Activated CD8-positive, alpha-beta memory T cell treated with anti-CD3 and anti-CD28 coated beads for 1 hour (primary cell): ENCODE data around the gene CAMKMT.
"Not testable (repeated sequence)": the region's sequence is repeated elsewhere in the genome, so short reads cannot be mapped to it uniquely, and the experiment has no call there.

Source experiments
- DNase-seq, 2 donors: peaks; one replicate each; pipeline ENCODE4 v3.0.0-alpha.2; 2020; ENCODE audit warnings: low read depth in 1 of 2; ENCODE audit errors: extremely low read depth in 1 of 2

The CAMKMT gene

DNA sequence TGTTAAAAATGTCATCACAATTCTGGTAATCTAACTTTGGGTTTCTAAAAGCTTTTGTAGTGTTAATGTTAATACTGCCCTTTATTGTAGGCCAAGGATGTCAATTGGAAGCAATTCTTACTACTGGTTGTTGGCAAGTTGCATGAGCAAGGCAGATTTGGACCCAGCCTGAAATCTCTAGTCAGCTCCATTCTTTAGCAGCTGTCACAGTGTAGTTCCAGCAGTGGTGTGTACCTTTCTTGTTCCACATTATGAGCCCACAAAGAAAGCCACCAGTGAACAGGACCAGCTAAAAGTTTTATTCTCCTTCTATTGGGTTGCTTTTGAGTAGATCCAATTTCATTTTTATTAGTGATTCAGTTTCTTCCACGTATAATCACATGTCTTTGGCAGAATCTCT, 133.8 kb downstream of the CAMKMT start:
- no peak for DNase-seq

DNA sequence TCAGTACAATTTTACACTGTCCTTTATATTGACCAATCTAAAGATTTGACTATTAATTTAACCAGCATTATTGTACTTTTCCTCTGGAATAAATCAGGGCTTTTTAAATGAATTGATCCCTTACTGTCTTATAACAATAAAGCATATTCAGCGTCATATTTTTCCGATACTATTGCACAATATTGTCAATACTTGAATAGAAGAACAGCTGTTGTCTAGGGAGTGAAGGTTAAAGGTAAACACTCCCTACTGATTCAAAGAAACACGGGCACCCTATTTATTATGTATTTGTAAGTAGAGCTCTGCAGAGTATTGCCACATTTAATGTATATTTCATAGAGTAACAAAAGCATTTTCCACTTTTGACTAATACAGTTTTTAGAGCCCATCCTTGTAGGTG, 134.4 kb downstream of the CAMKMT start:
- DNase-seq: no peak

DNA sequence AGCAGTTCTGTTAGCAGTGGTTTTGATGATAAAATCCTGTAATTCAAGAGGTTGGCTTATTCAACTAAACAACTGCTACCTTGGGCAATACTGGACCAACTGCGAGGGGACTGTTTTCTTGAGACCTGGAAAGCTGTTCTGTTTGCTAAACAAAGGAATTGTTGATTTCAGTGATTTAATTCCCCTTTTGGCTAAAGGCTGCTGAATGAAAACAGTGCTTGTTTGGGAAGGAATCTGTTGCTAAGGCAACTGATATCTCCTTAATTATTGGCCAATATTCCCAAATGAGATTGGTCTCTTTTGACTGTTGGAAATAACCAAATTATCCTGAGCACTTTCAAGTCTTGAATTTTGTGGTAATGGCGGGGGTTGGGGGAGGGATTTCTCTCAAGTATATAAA, 136.8 kb downstream of the CAMKMT start:
- DNase-seq: no peak

DNA sequence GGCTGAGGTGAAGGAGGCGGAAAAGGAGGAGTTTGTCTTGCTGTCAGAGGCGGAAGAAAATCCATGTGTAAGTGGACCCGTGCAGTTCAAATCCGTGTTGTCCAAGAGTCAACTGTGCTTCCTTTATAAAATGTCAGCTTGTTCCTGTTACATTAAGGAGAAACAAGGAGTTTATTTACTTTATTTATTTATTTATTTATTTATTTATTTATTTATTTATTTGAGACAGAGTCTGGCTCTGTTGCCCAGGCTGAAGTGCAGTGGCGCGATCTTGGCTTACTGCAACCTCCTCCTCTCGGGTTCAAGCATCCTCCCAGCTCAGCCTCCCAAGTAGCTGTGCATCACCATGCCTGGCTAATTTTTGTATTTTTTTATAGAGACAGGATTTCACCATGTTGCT, 143.9 kb downstream of the CAMKMT start:
- DNase-seq: not testable (repeated sequence)

DNA sequence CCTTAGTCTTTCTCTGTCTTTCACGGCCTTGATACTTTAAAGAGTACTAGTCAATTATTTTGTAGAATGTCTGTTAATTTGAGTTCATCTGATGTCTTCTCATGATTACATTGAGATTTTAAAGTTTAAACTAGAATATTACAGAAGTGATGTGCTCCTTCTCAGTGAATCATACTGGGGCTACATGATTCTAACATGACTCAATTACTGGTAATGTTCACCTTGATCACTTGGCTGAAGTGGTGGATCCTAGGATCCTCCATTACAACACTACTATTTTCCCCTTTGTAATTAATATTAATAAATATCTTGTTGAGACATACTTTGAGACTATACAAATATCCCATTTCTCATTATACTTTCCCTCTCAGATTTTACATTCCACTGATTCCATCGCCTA, 148.5 kb downstream of the CAMKMT start:
- no peak for DNase-seq

DNA sequence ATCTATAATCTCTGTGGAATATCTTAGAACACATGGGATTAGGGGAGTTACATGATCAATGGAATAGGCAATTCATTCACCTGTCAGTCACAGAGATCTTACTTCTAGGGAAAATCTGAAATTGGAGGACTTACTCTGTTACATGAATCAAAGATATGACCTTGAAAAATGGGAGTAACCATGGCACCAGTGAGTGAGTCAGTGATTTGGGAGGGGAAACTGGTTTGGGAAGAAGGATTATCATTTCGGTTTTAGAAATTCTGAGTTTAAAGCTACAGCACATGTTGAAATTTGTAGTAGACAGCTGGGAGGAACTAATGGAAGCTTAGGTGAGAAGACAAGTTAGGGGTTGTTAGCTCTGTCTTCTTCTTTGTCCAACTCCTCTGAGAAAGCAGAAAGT, 153.7 kb downstream of the CAMKMT start:
- DNase-seq: no peak

DNA sequence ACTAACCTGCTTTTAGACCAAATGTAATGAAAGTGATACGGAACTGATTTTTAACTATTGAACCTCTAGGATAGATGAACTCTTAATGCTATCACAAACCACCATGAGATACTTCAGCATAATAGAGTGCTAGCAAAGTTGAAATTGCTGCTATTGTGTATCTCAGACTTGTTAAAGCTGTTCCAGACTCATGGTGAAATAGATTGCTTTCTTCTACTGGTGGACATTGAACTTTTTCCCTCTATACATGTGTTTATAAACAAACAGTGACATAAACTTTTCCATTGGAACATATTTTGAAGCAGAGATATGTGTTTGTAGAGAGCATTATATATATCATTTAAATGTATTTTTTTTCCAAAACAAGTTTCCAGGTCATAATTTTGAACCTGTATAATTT, 157.3 kb downstream of the CAMKMT start:
- no peak for DNase-seq

DNA sequence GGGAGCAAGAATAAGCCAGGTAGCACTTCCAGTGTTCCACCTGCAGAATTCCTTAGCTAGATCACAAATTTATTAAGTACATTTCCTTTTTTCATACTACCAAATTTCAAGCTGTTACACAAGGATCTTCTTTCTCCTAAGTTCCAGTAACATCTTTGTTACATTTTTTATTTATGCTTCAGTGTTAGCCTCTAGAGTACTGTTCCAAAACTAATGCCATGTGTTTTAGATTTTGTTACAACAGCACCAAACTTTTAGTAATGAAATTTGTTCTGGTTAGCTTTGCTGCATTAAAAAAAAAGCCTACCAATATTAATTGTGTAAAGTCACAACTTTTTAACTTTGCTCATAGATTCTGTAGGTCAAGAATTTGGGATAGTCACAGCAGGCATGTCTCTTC, 161.1 kb downstream of the CAMKMT start:
- no peak for DNase-seq

DNA sequence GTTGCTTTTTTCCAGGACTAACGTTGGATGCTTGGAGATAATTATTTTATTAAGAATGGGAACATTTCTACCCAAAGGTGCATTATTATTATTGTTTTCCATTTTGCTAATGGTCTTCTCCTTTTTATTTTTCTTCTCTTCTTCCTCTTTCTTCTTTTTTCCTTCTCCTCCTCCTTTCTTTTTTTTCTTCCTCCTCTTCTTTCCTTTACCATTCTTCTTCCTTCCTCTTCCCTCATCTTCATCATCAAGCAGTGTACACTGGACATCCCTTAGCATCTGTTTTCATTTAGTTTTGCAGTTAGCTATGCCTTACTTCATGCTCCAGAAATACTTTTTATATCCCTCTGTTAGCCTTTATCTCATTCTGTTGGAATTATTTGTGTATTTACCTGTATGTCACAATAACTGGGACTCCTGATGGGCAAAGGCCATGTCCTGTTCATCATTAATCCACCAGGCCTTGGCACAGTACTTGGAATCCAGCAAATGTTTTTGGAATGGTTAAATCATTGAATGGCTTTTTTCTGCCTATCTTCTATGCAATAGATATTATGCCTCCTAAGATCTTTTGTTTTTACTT, 162.7 kb downstream of the CAMKMT start:
- no peak for DNase-seq

DNA sequence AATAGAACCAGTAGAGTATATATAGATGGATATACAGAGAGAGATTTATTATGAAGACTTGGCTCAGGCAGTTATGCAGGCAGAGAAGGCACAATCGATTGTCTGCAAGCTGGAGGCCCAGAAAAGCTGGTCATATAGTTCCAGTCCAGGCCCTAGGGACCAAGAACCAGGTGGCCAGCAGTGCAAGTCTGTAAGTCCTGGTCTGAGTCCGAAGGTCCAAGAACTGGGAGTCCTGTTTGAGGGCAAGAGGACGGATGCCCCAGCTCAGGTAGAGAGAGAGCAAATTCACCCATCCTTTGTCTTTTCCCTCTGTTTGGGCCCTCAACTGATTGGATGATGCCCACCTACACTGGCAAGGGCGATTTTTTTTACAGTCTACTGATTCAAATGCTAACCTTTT, 164.6 kb downstream of the CAMKMT start:
- DNase-seq: no peak

DNA sequence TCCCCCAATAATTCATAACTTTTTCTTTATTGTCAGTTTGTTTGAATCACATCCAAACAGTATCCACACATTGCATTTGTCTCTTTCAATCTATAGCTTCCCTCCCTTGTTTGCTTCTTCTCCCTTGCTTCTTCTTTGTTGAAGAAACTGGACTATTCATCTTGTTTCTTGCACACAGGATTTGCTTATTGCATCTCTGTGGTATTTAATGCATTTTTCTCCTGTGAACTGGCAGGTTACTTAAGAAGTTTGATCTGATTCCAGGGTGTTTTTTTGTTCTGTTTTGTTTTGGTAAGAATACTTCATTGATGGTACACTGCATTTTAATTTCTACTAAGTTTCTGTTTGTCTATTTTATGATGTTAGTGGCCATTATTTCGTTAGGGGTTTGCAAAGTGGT, 166.8 kb downstream of the CAMKMT start:
- DNase-seq: no peak

DNA sequence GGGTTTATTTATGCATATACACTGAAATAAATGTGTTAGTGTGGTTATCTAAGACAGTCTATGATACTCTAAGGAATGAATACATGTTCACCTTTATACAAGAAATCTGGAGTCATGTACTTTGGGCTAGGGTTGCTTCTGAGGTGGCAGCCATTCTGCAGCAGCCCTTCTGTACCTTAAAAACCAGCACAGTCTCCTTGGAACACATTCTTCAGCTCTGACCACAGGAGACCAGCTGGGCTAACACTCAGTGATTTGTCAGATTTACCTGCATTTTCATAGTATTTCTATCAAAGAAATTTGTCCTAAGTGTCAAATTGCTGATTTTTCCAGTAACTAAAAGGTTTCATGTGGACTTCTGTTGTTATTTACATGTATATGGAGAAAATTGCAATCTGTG, 167.7 kb downstream of the CAMKMT start:
- DNase-seq: no peak

DNA sequence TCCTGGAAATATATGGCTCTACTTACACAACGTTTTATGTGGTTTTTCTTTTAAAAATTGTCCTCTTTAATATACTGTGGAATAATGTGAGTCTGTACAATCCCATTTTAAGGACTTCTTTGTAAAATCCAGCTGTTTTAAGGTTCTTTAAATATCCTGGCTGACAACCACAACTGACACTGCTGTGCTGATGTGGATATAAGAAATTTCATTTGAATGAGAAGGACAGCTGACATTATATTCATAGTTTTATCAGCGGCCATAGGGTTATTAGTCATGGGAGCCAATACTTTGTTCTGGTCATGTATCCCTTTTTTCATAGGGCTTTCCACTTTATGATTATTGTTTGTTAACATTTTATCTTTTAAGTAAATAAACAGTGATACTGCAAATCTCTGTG, 169.5 kb downstream of the CAMKMT start:
- DNase-seq: no peak

DNA sequence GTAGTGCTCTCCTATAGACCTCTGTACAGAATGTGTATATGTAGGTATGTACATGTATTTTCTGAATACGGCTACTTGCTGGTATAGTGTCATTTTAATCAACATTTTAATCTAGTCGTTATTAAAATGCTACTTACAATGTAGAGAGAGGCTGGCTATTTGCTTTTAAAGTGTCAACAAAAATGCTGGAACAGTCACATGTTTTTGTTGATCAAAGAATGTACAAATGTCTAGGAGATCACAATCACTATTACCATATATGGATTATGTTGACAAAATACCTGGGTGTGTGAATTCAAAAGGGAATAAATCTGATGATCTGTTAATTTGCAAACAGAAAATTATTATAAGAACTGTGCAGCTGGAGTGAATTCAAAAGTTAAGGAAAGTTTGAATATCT, 170.3 kb downstream of the CAMKMT start:
- DNase-seq: no peak

DNA sequence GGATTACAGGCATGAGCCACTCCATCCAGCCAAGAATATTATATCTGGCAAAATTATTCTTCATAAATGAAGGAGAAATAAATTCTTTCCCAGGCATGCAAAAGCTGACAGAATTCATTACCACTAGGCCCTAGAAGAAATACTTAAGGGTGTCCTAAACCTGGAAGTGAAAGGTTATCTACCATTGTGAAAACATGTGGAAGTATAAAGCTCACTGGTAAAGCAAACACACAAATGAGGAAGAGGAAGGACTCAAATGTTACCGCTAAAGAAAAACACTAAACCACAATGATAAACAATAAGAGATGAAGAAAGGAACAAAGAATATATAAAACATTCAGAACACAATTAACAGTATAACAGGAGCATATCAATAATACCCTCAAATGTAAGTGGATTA, 171.8 kb downstream of the CAMKMT start:
- DNase-seq: no peak

DNA sequence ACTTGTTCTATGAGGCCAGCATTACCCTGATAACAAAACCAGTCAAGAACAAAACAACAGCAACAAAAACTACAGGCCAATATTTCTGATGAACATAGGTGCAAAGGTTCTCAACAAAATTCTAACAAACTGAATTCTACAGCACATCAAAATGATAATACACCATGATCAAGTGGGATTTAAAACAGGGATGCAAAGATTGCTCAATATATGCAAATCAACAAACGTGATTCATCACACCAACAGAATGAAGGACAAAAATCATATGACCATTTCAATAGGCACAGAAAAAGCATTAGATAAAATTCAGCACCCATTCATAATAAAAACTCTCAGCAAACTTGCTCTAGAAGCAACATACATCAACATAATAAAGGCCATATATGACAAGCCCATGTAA, 173.6 kb downstream of the CAMKMT start:
- no peak for DNase-seq

DNA sequence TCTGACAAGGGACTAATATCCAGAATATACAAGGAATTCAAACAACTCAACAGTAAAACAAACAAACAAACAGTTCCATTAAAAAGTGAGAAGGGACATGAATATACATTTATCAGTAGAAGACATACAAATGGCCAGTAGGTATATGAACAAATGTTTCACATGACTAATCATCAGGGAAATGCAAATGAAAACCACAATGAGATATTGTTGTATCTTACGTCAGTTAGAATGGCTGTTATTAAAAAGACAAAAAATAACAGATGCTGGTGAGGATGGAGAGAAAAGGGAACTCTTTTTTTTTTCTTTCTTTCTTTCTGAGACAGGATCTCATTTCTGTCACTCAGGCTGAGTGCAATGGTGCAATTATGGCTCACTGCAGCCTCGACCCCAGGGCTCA, 175.5 kb downstream of the CAMKMT start:
- DNase-seq: no peak

DNA sequence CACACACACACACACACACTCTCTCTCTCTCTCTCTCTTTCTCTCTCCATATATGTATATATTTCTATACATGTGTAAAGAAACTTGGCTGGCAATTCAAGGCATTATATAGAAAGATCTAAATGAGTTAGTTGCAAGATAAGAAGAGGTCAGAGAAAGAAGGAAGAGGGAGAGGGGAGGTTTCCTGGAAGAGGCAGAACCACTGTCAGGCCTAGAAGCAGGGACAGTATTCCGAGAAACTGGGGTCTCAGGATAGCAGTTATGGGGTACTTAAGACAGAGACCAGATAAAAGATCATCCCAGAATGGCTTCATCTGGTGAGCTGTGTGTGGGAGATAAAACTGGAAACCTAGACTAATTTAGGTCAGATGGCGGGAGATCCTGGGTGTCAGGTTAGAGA, 180.8 kb downstream of the CAMKMT start:
- DNase-seq: no peak

DNA sequence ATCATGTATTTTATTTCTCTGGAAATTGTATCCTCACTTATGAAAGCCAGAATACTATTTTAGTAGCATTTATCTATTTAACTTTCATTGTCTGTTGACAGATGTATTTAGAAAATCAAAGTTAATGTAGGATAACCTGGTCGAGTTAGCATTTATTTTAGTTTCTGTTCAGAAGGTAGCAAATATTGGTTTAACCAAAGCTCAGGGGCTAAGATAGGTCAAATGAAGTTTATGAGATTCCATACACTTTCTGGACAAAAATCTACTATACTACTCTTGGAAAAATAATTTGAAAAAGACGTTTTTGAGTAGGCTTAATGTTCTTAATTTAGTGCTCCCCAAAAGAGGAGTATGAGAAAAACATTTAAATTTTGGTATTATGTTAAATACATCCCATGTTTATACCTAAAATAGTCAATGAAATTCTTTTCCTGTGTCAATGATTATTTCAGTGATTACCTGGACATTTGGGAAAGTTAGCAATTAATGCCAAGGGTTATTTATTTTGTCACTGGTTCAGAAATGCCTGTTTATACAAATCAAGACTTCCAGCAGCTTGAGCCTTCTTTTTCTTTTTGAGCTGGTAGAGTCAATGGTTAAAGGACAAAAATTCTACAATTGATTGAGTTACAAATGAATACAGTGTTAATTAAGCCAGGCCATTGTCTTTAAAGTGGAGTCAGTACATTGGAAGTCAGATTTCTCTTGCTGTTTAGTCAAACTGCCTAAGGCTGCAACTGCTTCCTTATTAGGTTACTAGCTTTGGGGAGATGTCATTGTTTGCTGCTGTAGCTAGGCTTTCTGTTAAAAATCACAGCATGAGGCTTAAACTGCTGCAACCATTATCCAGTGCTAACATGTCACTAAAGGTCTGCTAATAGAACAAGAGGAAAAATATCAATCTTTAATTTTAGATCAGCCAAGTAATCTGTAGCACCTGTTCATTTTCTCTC, 182.3 kb downstream of the CAMKMT start:
- no peak for DNase-seq

DNA sequence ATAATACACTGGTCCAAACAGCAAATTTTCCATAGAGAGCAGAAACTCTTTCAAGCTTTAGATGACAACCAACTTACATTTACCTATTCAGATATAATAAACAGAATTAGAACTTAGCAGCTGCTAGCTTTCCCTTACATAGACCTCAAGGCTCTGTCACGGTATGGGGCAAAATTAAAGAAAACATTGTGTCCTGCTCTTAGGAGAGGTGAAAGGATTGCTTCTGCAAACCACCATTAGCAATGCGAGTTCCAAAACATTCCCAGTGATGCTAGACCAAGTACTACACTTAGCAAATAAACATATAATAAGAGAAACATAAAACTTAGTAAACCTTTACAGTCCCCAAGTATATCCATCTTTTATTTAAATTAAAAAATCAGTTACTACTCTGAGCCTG, 183.3 kb downstream of the CAMKMT start:
- no peak for DNase-seq

DNA sequence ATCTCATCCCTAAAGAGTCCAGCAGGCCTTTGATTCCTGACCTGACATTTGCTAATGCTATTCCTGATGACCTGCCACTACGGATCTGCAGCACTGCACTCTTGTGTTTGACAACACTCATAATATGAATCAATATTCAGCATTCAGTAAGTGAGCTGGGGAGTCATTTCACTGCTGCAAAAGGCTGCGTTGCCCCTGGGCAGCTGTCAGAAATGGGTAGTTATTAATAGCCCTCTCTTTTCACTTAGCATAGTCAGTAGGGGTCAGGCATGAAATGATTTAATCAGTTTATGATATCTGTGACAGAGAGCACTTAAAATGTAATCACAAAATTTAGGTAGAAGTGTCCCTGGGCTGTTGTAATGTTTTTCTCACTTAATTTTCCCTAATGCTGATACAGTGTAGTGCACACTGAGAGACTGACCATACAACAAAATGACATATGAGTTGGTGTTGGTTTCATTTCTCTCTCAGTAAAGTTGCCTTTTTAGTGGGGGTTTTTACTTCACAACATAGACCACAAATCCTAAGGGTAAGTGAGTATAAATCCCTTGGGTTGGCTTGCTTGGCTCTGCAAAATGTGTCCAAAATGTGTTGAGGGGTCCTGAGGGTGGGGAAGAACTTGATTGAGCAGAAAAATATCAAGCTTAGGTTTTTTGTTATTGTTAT, 184.8 kb downstream of the CAMKMT start:
- no peak for DNase-seq

DNA sequence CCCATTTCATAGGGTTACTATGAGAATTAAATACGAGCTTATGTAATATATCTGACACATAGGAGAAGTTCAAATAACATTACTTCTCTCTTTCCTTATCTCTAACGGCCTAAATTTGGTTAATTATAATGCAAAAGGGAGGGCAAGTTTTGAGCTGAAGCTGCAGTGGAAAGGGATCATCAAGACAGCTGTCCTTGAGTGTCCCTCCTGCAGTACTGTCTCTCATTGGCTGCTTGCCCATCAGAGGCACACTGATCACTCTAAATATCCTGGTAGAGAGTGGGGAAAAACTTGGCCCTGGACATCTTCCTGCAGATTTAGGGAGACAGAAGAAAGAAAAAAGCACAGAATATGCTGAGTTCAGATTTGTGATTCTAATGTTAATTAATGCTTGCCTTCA, 186.0 kb downstream of the CAMKMT start:
- DNase-seq: no peak
